H1 (cell line): ENCODE data around the gene TSNAXIP1. TPM values are rescaled to one million over a fixed set of nuclear protein-coding genes. Genes with fewer than 3 reads are reported as not detected.

ENCODE experiments used
- CHD1 ChIP-seq: IDR thresholded peaks from 2 replicates; pipeline ENCODE4 v1.6.1; 2012; ENCODE audit warnings: low read depth, low read length, improper control_type of control experiment
- GABPA ChIP-seq: IDR thresholded peaks from 2 replicates; pipeline ENCODE4 v1.6.1; 2011; ENCODE audit warnings: mild to moderate bottlenecking, low read length, moderate library complexity, borderline replicate concordance; ENCODE audit not compliant: insufficient read depth
- KDM4A ChIP-seq: IDR thresholded peaks from one replicate; pipeline ENCODE4 v1.7.1; 2012; ENCODE audit warnings: low read depth, mild to moderate bottlenecking, moderate library complexity, low read length, inconsistent platforms; ENCODE audit not compliant: severe bottlenecking
- NRF1 ChIP-seq: IDR thresholded peaks from 2 replicates; pipeline ENCODE4 v1.6.1; 2011; ENCODE audit warnings: mild to moderate bottlenecking, low read depth, low read length, improper control_type of control experiment
- RXRA ChIP-seq: IDR thresholded peaks from 2 replicates; pipeline ENCODE4 v1.6.1; 2011; ENCODE audit warnings: low read depth, mild to moderate bottlenecking, low read length, moderate library complexity; ENCODE audit not compliant: insufficient read depth
- SAP30 ChIP-seq: fragments of 300-600 bp; sonication (generic); IDR thresholded peaks from 2 replicates; pipeline ENCODE4 v1.7.1; 2012; ENCODE audit warnings: low read length, moderate library complexity, mild to moderate bottlenecking, inconsistent platforms; ENCODE audit not compliant: insufficient read depth, insufficient replicate concordance
- SIRT6 ChIP-seq: IDR thresholded peaks from one replicate; pipeline ENCODE4 v1.7.1; 2012; ENCODE audit warnings: low read length, inconsistent platforms
- polyA plus RNA-seq, 7 experiments: library from polyadenylated mRNA; depleted of rRNA in 3 of 7; stranded (reverse) in 5 of 7; unstranded in 2 of 7; fragments of >200 nt in 5 of 7; fragments of 200-250 nt in 2 of 7; gene quantifications; 1 replicate in 5 of 7; 2 replicates in 1 of 7; 4 replicates in 1 of 7; pipeline versions ENCODE4 v1.2.1 to v1.2.3, GENCODE V29; 2011 to 2013; ENCODE audit warnings: missing spikeins in 2 of 7, mixed read lengths in 2 of 7
- total RNA-seq: library from RNA; stranded (reverse); fragmentation: NEBNext Ultra II Directional; extraction: Animal tissue kit (Norgen Biotek cat#: 25700); gene quantifications from 2 replicates; pipeline ENCODE4 v1.2.1, GENCODE V29; 2021
- TF ChIP-seq, protein P1 (sequence below): IDR thresholded peaks from 2 replicates; pipeline ENCODE4 v1.6.1; 2012; ENCODE audit warnings: inconsistent platforms
- TF ChIP-seq, protein P2 (sequence below), 3 experiments: IDR thresholded peaks; 1 replicate in 2 of 3; 2 replicates in 1 of 3; pipeline versions ENCODE4 v1.5.1 to v1.6.1; 2011; ENCODE audit warnings: low read length in 3 of 3, mild to moderate bottlenecking in 3 of 3, inconsistent platforms in 2 of 3, low read depth in 1 of 3, moderate library complexity in 1 of 3; ENCODE audit not compliant: insufficient read depth in 1 of 3; ENCODE audit errors: control extremely low read depth in 1 of 3

The TSNAXIP1 gene
- total and polyA plus RNA-seq, 2 of the 8 experiments (the other 6 are each of a cell fraction or from before 2014, with no cell fraction given), result 0.37 to 0.94 TPM

DNA sequence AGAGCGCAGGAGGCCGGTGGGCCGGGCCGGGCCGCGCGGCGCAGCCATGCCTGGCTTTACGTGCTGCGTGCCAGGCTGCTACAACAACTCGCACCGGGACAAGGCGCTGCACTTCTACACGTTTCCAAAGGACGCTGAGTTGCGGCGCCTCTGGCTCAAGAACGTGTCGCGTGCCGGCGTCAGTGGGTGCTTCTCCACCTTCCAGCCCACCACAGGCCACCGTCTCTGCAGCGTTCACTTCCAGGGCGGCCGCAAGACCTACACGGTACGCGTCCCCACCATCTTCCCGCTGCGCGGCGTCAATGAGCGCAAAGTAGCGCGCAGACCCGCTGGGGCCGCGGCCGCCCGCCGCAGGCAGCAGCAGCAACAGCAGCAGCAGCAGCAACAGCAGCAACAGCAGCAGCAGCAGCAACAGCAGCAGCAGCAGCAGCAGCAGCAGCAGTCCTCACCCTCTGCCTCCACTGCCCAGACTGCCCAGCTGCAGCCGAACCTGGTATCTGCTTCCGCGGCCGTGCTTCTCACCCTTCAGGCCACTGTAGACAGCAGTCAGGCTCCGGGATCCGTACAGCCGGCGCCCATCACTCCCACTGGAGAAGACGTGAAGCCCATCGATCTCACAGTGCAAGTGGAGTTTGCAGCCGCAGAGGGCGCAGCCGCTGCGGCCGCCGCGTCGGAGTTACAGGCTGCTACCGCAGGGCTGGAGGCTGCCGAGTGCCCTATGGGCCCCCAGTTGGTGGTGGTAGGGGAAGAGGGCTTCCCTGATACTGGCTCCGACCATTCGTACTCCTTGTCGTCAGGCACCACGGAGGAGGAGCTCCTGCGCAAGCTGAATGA, 36.0 kb downstream of the TSNAXIP1 start (continued):
- TF ChIP-seq GABPA (no peak), RXRA (no peak), NRF1 (peak; percentile 13; the same call in 1 of the 2 replicates), KDM4A (peak; percentile 1), CHD1 (no peak), SIRT6 (no peak), SAP30 (no peak)
- TF ChIP-seq, protein P1, sequence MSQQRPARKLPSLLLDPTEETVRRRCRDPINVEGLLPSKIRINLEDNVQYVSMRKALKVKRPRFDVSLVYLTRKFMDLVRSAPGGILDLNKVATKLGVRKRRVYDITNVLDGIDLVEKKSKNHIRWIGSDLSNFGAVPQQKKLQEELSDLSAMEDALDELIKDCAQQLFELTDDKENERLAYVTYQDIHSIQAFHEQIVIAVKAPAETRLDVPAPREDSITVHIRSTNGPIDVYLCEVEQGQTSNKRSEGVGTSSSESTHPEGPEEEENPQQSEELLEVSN, result 0 out of 2 replicates have a peak, but pooled peaks have one; percentile 36
- TF ChIP-seq, protein P2, sequence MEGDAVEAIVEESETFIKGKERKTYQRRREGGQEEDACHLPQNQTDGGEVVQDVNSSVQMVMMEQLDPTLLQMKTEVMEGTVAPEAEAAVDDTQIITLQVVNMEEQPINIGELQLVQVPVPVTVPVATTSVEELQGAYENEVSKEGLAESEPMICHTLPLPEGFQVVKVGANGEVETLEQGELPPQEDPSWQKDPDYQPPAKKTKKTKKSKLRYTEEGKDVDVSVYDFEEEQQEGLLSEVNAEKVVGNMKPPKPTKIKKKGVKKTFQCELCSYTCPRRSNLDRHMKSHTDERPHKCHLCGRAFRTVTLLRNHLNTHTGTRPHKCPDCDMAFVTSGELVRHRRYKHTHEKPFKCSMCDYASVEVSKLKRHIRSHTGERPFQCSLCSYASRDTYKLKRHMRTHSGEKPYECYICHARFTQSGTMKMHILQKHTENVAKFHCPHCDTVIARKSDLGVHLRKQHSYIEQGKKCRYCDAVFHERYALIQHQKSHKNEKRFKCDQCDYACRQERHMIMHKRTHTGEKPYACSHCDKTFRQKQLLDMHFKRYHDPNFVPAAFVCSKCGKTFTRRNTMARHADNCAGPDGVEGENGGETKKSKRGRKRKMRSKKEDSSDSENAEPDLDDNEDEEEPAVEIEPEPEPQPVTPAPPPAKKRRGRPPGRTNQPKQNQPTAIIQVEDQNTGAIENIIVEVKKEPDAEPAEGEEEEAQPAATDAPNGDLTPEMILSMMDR (IDR thresholded peaks at IDR 0.05; ENCODE audit: control extremely low read depth in 1 of 3, insufficient read depth in 1 of 3, low read depth in 1 of 3, low read length in 3 of 3), result peak; percentile 34 to 49 (median 43)
